CD4-positive, alpha-beta T cell treated with Interleukin-1 beta for 1 hour (primary cell): ENCODE results near the gene CD300LG.
"Not testable (repeated sequence)": the region's sequence is repeated elsewhere in the genome, so short reads cannot be mapped to it uniquely, and the experiment has no call there.

ENCODE experiments used
- DNase-seq, 2 donors: peaks; one replicate each; pipeline ENCODE4 v3.0.0-alpha.2; 2020 to 2022

CD300LG gene

GRCh38 chr17:43846963-43847371 lies at the start of gene CD300LG:
CD300LG (plus strand) TSS chr17:43847176; CDS start chr17:43847217, 41 bp downstream.
- DNase-seq, result no peak

- DNase-seq, result not testable (repeated sequence)
Measured at GRCh38 chr17:43798024-43798423, 49.0 kb upstream of the CD300LG start.

- DNase-seq, result no peak
Measured at GRCh38 chr17:43799047-43799446, 47.9 kb upstream of the CD300LG start.

- no peak for DNase-seq
Measured at GRCh38 chr17:43800736-43801135, 46.2 kb upstream of the CD300LG start.

- no peak for DNase-seq
Measured at GRCh38 chr17:43801844-43802243, 45.1 kb upstream of the CD300LG start.

- no peak for DNase-seq
Measured at GRCh38 chr17:43803758-43804157, 43.2 kb upstream of the CD300LG start.

- no peak for DNase-seq
Measured at GRCh38 chr17:43805117-43805516, 41.9 kb upstream of the CD300LG start.

GRCh38 chr17:43808076-43808475 lies 38.9 kb upstream of the CD300LG start:
- DNase-seq, result no peak

- no peak for DNase-seq
Measured at GRCh38 chr17:43809121-43809520, 37.9 kb upstream of the CD300LG start.

GRCh38 chr17:43810226-43810715 lies 36.7 kb upstream of the CD300LG start:
- DNase-seq, result no peak

GRCh38 chr17:43810823-43811222 lies 36.2 kb upstream of the CD300LG start:
- no peak for DNase-seq

GRCh38 chr17:43812396-43813265 lies 34.3 kb upstream of the CD300LG start:
- DNase-seq, result no peak

GRCh38 chr17:43813386-43813785 lies 33.6 kb upstream of the CD300LG start:
- no peak for DNase-seq

GRCh38 chr17:43814026-43814425 lies 33.0 kb upstream of the CD300LG start:
- DNase-seq, result no peak

- DNase-seq, result no peak
Measured at GRCh38 chr17:43814714-43815113, 32.3 kb upstream of the CD300LG start.

- no peak for DNase-seq
Measured at GRCh38 chr17:43816336-43817320, 30.3 kb upstream of the CD300LG start.

GRCh38 chr17:43817826-43818225 lies 29.1 kb upstream of the CD300LG start:
- no peak for DNase-seq

- no peak for DNase-seq
Measured at GRCh38 chr17:43818966-43819365, 28.0 kb upstream of the CD300LG start.

GRCh38 chr17:43820759-43821158 lies 26.2 kb upstream of the CD300LG start:
- no peak for DNase-seq

GRCh38 chr17:43822570-43823190 lies 24.3 kb upstream of the CD300LG start:
- DNase-seq, result no peak

GRCh38 chr17:43823350-43824084 lies 23.5 kb upstream of the CD300LG start:
- DNase-seq, result no peak

GRCh38 chr17:43825567-43825966 lies 21.4 kb upstream of the CD300LG start:
- no peak for DNase-seq
